SJCRH30 (cell line): ENCODE results near the gene TMEM87B. TPM values are rescaled to one million over a fixed set of nuclear protein-coding genes. Genes with fewer than 3 reads are reported as not detected.
A peak's percentile ranks its signal among the peaks of the same experiment; 100 is the strongest.

ENCODE experiments used
- DNase-seq, 2 experiments: peaks; one replicate each; pipeline ENCODE4 v3.0.0-alpha.2; 2015 to 2020
- H3K27ac ChIP-seq: fragments of 250-450 bp; sonication (Bioruptor Pico); 2 replicates; pipeline ENCODE4 v1.5.1; 2020; ENCODE audit warnings: mild to moderate bottlenecking, moderate library complexity
- H3K27me3 ChIP-seq: fragments of 250-450 bp; sonication (Bioruptor Pico); 2 replicates; pipeline ENCODE4 v1.5.1; 2020; ENCODE audit warnings: mild to moderate bottlenecking, moderate library complexity
- H3K36me3 ChIP-seq: fragments of 250-450 bp; sonication (Bioruptor Pico); 2 replicates; pipeline ENCODE4 v1.5.1; 2020; ENCODE audit warnings: mild to moderate bottlenecking, moderate library complexity
- H3K4me1 ChIP-seq: fragments of 250-450 bp; sonication (Bioruptor Pico); 2 replicates; pipeline ENCODE4 v1.5.1; 2020; ENCODE audit warnings: mild to moderate bottlenecking, moderate library complexity
- H3K4me3 ChIP-seq: fragments of 250-450 bp; sonication (Bioruptor Pico); 2 replicates; pipeline ENCODE4 v1.5.1; 2020; ENCODE audit warnings: mild to moderate bottlenecking, moderate library complexity
- H3K9me3 ChIP-seq: fragments of 250-450 bp; sonication (Bioruptor Pico); replicated peaks from 2 replicates; pipeline ENCODE4 v1.5.1; 2020; ENCODE audit warnings: mild to moderate bottlenecking, moderate library complexity
- total RNA-seq: library from RNA; depleted of rRNA; stranded (reverse); fragments of >200 nt; shearing (Covaris generic); gene quantifications from 2 replicates; pipeline ENCODE4 v1.2.3, GENCODE V29; 2014

Gene TMEM87B
- total RNA-seq, 1 experiment from 2014 or later, result 6.9 TPM

DNA sequence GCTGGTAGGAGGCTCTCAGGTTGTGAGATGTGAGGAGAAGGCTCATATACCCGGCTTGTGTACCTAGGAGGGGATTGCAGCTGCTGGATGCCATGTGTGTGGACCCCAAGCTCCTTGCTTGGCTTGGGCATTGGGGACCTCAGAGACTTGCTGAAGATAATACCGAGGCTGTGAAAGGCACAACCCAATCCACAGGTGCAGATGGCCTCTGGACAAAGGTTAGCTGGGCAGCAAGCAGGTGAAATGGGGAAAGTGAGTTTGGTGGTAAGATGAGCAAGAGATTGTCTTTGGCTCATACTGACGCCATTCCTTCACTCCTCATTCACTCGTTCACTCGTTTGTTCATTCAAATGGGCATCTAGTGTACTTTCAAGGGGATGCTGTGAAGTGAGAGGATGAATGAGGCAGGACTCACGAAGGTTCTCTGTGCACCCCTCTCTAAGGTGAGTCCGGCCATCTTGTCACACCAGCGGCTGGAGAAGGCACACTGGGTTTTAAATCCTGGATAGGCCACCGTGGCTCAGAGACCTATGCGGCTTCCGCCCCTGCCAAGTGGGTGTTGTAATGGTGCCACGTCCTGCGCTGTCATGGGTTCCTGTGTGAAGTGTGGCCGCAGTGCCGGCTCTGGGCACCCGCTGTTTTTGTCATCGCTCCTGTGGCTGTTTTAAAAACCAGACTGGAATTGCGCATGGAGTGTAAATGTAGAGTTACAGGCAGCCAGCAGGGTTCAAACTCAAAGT, 96.8 kb downstream of the TMEM87B start:
- no peaks in the 10 kb centered on the region for H3K9me3 ChIP-seq
- H3K4me3 ChIP-seq, result no peak overlapping the region
- no peak overlapping the region for H3K27ac ChIP-seq
- no peaks in the 10 kb centered on the region for H3K27me3 ChIP-seq
- peaks cover 4% of the 10 kb centered on the region for H3K4me1 ChIP-seq
- H3K36me3 ChIP-seq, result no peaks in the 10 kb centered on the region
- no peak for DNase-seq

DNA sequence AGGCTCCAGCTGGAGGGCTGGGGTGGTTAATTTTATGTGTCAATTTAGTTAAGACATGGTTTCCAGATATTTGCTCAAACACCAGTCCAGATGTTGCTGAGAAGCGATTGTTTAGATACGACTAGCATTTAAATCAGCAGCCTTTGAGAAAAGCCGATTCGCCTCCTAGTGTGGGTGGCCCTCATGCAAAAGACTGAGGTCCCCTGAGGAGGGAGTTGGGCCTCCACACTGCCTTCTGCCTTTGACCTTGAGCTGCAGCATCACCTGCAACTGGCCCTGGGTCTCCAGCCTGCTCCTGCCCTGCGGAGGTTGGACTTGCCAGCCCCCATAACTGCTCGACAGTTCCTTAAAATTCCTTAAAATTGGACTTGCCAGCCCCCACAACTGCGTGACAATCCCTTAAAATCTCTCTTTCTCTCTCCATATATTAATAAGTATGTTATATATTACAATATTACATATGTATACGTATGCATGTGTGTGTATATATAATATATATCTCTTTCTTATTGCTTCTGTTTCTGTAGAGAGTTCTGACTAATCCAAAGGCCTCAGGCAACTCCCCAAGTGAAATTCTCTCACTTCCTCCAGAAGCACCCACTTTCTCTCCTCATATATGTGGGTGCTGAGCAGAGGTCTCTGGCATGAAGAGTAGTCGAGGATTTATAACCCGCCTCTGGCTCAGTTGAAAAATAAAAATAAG, 97.6 kb downstream of the TMEM87B start:
- H3K36me3 ChIP-seq, result no peaks in the 10 kb centered on the region
- H3K27me3 ChIP-seq, result no peaks in the 10 kb centered on the region
- no peak for DNase-seq
- no peaks in the 10 kb centered on the region for H3K9me3 ChIP-seq
- no peak overlapping the region for H3K4me3 ChIP-seq
- peaks cover 4% of the 10 kb centered on the region for H3K4me1 ChIP-seq
- no peak overlapping the region for H3K27ac ChIP-seq

DNA sequence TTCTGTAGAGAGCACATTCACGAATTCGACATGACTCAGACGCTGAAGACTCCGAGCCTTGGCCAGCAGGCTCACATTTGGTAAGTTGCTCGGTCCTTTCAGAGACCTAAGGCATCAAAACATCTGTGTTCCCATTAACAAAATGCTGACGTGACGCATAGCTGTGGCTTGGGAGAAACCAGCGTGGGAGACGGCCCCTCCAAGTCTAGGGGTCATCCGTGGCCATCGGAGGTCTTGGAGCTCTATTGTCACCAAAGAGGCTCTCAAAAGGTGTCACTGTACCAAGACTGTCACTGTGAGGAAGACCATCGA, 98.1 kb downstream of the TMEM87B start:
- no peaks in the 10 kb centered on the region for H3K27me3 ChIP-seq
- H3K9me3 ChIP-seq, result no peaks in the 10 kb centered on the region
- DNase-seq, result no peak
- no peak overlapping the region for H3K4me3 ChIP-seq
- peaks cover 4% of the 10 kb centered on the region for H3K4me1 ChIP-seq
- H3K27ac ChIP-seq, result no peak overlapping the region
- H3K36me3 ChIP-seq, result no peaks in the 10 kb centered on the region

DNA sequence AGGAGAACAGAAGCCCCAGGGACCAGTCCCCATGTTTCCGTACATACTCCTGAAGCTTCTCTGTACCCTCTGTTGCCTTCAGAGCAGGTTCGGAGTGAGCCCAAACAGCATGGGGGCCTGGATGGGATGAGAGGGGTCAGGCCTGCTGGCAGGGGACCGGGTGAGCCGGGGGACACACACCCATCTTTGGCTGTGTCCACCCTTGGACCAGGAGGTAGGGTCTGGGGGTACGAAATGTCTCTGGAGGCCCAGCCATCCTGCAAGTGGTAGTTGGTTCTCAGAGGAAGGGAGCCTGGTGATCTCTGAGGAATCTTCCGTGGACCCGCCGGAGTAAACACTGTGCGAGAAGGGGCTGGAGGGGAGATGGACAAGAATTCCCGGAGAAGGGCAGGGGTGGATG, 98.4 kb downstream of the TMEM87B start:
- no peaks in the 10 kb centered on the region for H3K36me3 ChIP-seq
- no peak overlapping the region for H3K4me3 ChIP-seq
- DNase-seq, result no peak
- no peaks in the 10 kb centered on the region for H3K9me3 ChIP-seq
- no peaks in the 10 kb centered on the region for H3K27me3 ChIP-seq
- H3K4me1 ChIP-seq, result peaks cover 4% of the 10 kb centered on the region
- H3K27ac ChIP-seq, result no peak overlapping the region

DNA sequence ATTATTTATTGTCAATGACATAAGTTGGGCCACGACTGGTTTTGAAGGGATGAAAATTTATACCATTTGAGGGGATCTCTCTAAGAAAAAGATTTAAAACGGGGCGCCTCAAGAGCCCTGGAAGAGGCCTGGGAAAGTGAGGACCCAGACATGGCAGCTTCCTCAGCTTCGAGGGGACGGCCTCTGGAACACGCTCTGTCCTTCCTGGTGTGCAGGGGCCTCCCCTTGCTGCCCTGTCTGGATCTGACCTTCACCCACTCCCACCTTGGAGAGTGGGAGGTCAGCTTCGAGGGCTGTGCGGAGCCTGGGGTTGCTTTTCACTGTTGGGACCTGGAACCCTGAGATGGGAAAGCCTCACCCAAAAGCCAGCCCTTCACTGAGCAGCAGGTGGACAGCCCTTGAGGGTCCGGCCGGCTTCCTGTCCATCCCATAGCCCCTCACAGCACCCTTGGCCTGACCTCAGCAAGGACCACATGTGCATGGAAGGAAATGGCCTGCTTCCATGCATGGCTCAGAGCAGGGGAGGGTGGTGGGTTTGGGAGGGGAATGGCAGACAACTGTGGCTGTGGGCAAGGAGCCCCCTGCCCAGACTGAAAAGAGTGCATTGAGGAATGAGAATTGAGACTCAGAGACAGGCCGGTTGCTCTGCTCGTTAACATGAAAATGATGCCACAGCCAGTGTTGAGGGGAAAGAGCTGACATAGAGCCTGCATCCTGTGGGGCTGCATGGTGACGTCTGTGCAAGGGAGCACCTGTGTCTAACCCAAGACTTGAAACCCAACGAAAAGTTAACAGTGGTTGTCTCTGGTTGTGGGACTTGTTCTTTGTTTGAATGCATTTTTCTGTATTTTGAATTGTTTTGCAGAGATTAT, 99.4 kb downstream of the TMEM87B start:
- Histone ChIP-seq H3K4me3 (no peak overlapping the region), H3K27ac (no peak overlapping the region), H3K4me1 (peaks cover 4% of the 10 kb centered on the region), H3K27me3 (no peaks in the 10 kb centered on the region), H3K9me3 (no peaks in the 10 kb centered on the region), H3K36me3 (no peaks in the 10 kb centered on the region)
- no peak for DNase-seq

DNA sequence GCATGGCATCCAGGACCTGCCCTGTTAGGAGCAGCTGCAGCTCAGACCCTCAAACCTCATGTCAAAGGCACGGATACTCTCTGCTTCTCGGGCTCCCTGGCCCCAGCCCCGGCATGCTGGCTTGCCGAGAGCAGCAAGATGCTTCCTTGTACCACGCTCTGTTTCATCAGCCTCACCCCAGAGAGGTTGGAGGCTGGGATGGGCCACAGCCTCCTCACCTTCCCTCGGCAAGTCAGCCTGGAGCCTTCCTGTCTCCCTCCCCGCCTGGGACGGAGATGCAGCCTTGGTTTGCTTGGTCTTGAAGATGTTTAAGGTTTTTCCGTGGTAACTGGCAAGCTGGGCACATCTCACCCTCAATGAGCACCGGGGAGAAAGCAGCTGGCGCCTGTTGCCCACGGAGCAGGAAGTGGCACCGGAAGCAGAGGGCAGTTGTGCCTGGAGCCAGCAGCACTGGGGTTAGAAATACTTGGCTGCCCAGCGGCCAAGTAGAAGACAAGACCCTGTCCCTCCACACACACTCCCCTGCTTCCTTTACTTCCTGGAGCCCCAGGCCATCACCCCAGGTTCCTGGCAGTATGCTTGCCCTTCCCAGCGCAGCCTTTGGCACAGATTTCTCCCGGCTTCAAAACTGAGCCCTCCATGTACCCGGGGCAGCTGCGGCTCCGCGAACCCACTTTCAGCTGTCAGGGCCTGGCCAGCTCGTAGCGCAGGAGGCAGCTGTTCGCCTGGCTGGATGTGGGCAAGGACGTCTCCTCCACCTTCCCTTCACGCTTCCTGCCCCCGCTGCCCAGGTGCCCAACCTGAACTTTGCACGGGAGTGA, 100.5 kb downstream of the TMEM87B start:
- no peaks in the 10 kb centered on the region for H3K36me3 ChIP-seq
- peak; percentile 77 to 80 for DNase-seq
- H3K9me3 ChIP-seq, result no peaks in the 10 kb centered on the region
- H3K4me3 ChIP-seq, result peak overlapping the region; percentile 44
- peak overlapping the region; percentile 86 for H3K27ac ChIP-seq
- H3K27me3 ChIP-seq, result no peaks in the 10 kb centered on the region
- H3K4me1 ChIP-seq, result peaks cover 4% of the 10 kb centered on the region

DNA sequence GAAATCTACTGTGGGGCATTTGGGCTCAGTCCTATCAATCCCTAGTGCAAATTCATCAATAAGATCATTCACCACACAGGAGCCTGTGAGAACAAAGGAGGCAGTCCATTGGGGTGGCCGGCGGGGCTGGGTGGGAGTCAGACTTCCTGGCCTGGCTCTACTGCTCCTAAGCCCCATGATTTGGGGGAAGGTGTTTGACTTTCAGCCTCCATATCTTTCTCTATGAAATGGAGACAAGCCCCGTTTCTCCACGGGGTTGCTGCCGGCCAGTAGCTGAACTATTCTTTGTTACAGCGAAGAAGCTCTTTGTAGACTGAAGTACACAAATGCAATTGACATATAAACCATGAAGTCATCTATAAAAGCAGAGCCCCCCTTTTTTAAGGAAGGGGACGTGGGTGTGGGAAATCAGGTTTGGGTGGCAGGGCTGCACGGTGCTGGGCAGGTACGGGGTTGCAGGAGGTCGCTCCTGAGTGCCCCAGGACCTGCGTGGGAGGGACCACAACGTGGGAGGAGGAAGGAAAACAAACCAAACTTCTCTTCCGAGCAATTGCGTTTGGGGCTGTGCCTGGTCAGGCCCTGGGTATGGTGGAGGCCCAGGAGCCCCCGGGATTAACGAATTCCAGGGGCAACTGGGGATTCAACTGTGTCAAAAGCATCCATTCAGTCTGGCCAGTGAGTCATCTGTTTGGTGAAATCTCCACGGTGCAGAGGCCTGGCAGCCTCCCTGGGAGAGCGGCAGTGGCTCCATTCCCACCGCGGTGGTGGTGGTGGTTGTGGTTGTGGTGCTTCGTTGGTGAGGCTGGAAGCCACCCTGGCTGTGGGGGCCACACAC, 101.3 kb downstream of the TMEM87B start:
- Histone ChIP-seq H3K27ac (peak overlapping the region; percentile 86), H3K9me3 (no peaks in the 10 kb centered on the region), H3K27me3 (no peaks in the 10 kb centered on the region), H3K4me3 (peak overlapping the region; percentile 44), H3K36me3 (no peaks in the 10 kb centered on the region), H3K4me1 (peaks cover 4% of the 10 kb centered on the region)
- peak; percentile 81 to 88 for DNase-seq

DNA sequence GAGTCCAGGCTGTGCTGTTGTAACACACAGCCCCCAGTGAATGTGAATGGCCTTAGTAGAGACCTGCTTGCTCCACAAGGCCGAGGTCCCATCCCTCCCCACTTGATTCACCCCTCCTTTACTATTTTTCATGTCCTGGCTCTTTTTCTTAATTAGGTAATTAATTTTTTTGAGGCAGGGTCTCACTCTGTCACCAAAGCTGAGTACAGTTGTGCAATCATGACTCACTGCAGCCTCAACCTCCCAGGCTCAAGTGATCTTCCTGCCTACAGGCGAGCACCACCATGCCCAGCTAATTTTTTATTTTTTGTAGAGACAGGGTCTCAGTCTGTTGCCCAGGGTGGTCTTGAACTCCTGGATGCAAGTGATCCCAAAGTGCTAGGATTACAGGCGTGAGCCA, 102.4 kb downstream of the TMEM87B start:
- Histone ChIP-seq H3K9me3 (no peaks in the 10 kb centered on the region), H3K4me3 (no peak overlapping the region), H3K27ac (no peak overlapping the region), H3K36me3 (no peaks in the 10 kb centered on the region), H3K4me1 (peaks cover 4% of the 10 kb centered on the region), H3K27me3 (no peaks in the 10 kb centered on the region)
- no peak for DNase-seq

DNA sequence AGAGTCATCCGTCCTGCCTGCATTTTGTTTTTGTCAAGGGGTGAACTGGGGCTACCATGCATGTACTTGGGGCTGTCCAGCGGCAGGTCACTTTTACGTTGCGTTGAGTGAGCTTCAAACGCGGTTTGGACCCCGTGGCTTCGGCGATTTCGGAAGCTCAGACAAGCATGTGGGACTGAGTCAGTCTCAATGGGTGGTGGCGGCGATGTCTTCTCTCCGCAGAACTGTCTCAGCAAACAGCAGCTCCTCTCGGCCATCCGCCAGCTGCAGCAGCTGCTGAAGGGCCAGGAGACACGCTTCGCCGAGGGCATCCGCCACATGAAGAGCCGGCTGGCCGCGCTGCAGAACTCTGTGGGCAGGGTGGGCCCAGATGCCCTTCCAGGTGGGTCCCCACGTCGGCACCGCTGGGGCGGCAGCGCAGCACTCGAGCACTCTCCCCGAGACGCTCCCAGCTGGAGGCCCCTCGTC, 104.4 kb downstream of the TMEM87B start:
- Histone ChIP-seq H3K4me3 (peak overlapping the region; percentile 28; the same call in 1 of the 2 replicates), H3K27me3 (no peaks in the 10 kb centered on the region), H3K4me1 (peaks cover 4% of the 10 kb centered on the region), H3K36me3 (no peaks in the 10 kb centered on the region), H3K9me3 (no peaks in the 10 kb centered on the region), H3K27ac (peak overlapping the region; percentile 31)
- DNase-seq, result peak; percentile 69 to 72

DNA sequence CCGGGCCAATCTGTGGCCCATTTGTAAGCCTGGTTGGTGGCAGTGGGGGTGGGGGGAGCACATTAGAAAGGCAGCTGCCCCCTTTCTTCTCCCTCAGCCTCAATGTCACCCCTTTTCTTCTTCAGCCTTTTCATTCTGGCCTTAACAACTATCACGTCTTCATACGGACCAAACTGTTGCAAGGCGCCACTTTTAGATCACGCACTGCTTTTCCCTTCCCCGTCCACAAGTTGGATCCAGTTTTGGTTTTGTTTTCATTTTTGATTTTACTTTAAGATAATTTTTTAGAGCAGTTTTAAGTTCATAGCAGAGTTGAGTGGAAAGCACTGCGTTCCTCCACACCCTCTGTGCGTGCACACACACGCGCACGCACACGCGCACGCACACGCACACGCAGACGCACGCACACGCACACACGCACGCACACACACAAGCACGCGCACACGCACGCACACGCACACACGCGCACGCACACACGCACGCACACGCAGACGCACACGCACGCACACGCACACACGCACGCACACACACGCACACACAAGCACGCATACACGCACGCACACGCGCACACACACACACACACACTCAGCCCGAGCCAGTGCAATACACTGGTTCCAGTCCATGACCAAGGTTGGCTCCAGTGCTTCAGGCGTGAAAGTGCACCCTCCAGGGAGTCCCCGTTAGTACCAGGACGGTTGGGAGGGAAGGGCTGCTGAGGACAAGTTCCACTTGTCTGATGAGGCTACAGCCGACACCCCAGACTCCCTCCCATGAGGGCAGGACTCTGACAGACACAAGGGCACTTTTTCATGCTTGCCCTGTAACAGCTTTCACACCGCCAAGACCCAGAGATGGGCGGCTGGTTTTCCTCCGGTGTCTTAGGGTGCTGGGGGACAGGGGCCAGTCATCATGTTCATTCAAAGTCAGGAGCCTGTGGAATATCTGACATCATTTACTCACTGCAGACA, 105.5 kb downstream of the TMEM87B start:
- no peak for DNase-seq
- no peaks in the 10 kb centered on the region for H3K27me3 ChIP-seq
- no peaks in the 10 kb centered on the region for H3K4me1 ChIP-seq
- no peak overlapping the region for H3K27ac ChIP-seq
- H3K9me3 ChIP-seq, result no peaks in the 10 kb centered on the region
- H3K36me3 ChIP-seq, result no peaks in the 10 kb centered on the region
- H3K4me3 ChIP-seq, result no peak overlapping the region

DNA sequence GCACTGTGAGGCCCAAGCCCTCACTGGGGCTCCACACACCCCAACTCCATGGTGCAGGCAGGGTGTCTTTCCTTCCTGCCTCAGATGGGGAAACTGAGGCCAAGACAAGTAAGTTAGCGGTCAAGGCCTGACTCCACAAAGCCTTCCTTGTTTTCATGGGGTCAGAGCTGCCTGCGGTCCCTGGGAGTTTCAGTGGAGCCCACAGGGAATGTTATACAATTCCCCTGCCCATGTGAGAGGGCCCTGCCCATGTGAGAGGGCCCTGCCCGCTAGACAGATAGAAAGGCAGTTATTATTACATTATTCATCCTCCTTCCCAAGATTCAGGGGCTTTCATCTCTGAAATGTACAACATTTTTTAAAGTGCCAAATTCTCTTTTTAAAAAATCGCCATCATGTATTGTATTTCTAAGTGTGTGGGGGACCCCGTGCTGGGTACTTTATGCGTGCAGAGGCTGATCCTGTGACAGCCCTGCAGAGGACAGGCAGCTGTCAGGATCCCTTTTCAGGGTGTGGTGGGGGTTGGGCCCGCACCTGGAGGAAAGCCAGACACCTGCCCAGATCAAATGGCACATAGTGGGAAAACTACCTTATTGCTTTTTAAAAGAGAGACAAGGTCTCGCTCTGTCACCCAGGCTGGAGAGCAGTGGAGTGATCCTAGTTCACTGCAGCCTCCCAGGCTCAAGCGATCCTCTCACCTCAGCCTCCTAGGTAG, 106.5 kb downstream of the TMEM87B start:
- H3K4me1 ChIP-seq, result no peaks in the 10 kb centered on the region

DNA sequence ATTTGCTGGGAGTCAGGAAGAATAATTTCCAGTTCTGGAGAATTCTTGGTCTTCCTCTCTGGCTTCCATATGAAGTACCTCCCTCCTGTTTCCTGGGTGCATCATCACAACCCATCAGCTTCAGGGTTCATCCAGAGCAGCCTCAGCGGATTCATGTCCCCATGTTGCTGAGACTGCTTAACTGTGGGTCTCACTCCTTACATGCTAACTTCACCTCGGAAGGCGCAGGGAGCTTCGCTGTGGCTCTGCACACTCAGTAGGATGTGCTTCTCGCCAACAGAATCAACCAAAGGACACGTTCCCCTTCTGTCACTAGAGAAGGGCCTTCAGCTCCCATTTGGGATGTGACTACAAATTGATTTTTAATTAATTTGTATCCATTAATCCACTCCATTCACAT, 107.3 kb downstream of the TMEM87B start:
- no peaks in the 10 kb centered on the region for H3K36me3 ChIP-seq
- no peak overlapping the region for H3K4me3 ChIP-seq
- H3K9me3 ChIP-seq, result no peaks in the 10 kb centered on the region
- DNase-seq, result no peak
- H3K27me3 ChIP-seq, result no peaks in the 10 kb centered on the region
- H3K4me1 ChIP-seq, result no peaks in the 10 kb centered on the region
- H3K27ac ChIP-seq, result no peak overlapping the region

More for the DNA sequence above, 106.5 kb downstream of the TMEM87B start:
- no peak for DNase-seq
- H3K4me3 ChIP-seq, result no peak overlapping the region
- H3K9me3 ChIP-seq, result no peaks in the 10 kb centered on the region
- H3K27me3 ChIP-seq, result no peaks in the 10 kb centered on the region
- H3K27ac ChIP-seq, result no peak overlapping the region
- H3K36me3 ChIP-seq, result no peaks in the 10 kb centered on the region
